Skin of body (tissue), 2 donors: Measurements from ENCODE around the gene LRP8. TPM values are rescaled to one million over a fixed set of nuclear protein-coding genes. Genes with fewer than 3 reads are reported as not detected.
A peak's percentile ranks its signal among the peaks of the same experiment; 100 is the strongest.

ENCODE experiments used
- DNase-seq: peaks from one replicate; lab custom pipeline; 2025; lab: John Stamatoyannopoulos, UW
- total RNA-seq: library from RNA; depleted of rRNA; stranded (reverse); fragments of >200 nt; gene quantifications from one replicate; pipeline ENCODE4 v1.2.3, GENCODE V29; 2014

Gene LRP8
- total RNA-seq, 1 donor from 2014 or later = 5.1 TPM

GRCh38 chr1:53264048-53264447 lies 63.8 kb downstream of the LRP8 start:
- no peak for DNase-seq

GRCh38 chr1:53262000-53262399 lies 65.9 kb downstream of the LRP8 start:
- no peak for DNase-seq

- DNase-seq = no peak
These were observed 67.1 kb downstream of the LRP8 start for GRCh38 chr1:53260631-53261247.

- DNase-seq = no peak
These were observed 67.9 kb downstream of the LRP8 start for GRCh38 chr1:53259932-53260331.

- no peak for DNase-seq
These were observed 69.7 kb downstream of the LRP8 start for GRCh38 chr1:53258216-53258615.

GRCh38 chr1:53257454-53258081 lies 70.3 kb downstream of the LRP8 start:
- no peak for DNase-seq

- DNase-seq = no peak
These were observed 71.1 kb downstream of the LRP8 start for GRCh38 chr1:53256511-53257453.

GRCh38 chr1:53255031-53255430 lies 72.8 kb downstream of the LRP8 start:
- no peak for DNase-seq

- DNase-seq = no peak
These were observed 73.7 kb downstream of the LRP8 start for GRCh38 chr1:53254011-53254640.

GRCh38 chr1:53250325-53250724 lies 77.5 kb downstream of the LRP8 start:
- no peak for DNase-seq

GRCh38 chr1:53249706-53250105 lies 78.2 kb downstream of the LRP8 start:
- DNase-seq = no peak

GRCh38 chr1:53246261-53247134 lies 81.4 kb downstream of the LRP8 start:
- no peak for DNase-seq

GRCh38 chr1:53244141-53244540 lies 83.7 kb downstream of the LRP8 start:
- no peak for DNase-seq

- DNase-seq = no peak
These were observed 85.5 kb downstream of the LRP8 start for GRCh38 chr1:53242381-53242780.

- DNase-seq = no peak
These were observed 86.0 kb downstream of the LRP8 start for GRCh38 chr1:53241828-53242227.

GRCh38 chr1:53238197-53239155 lies 89.4 kb downstream of the LRP8 start, which contains the start of gene MAGOH:
MAGOH (minus strand) TSS chr1:53238518; CDS start chr1:53238448, 70 bp downstream.
- peak; percentile 90 for DNase-seq

- no peak for DNase-seq
These were observed 90.2 kb downstream of the LRP8 start for GRCh38 chr1:53237638-53238037.

- no peak for DNase-seq
These were observed 106.9 kb downstream of the LRP8 start for GRCh38 chr1:53220962-53221286.

GRCh38 chr1:53220171-53220961 lies 107.5 kb downstream of the LRP8 start, which contains the start of gene CZIB:
CZIB (minus strand) TSS chr1:53220634; CDS start chr1:53220575, 59 bp downstream.
- peak; percentile 76 for DNase-seq
